ENCODE data around the gene B4GALT5.

GRCh38 chr20:49622243-49622642 is 91.4 kb downstream of the B4GALT5 start:
- no peak for TF ChIP-seq CTCF (IDR thresholded peaks at IDR 0.05 in 8 of 11, conservative IDR thresholded peaks at IDR 0.05 in 3 of 11)
- TF ChIP-seq POLR2A (IDR thresholded peaks at IDR 0.05) = no peak
- no peak for TF ChIP-seq POLR2AphosphoS5 (IDR thresholded peaks at IDR 0.05)

Data from spleen (tissue), 7 donors.